NOMO-1 treated with DMSO at 0.1 percent for 48 hours (cell line): ENCODE measurements around the gene MRGPRX2.

ENCODE experiments used
- DNase-seq: peaks from one replicate; lab custom pipeline; 2025; ENCODE audit not compliant: unreplicated experiment; lab: John Stamatoyannopoulos, UW

The MRGPRX2 gene

DNA sequence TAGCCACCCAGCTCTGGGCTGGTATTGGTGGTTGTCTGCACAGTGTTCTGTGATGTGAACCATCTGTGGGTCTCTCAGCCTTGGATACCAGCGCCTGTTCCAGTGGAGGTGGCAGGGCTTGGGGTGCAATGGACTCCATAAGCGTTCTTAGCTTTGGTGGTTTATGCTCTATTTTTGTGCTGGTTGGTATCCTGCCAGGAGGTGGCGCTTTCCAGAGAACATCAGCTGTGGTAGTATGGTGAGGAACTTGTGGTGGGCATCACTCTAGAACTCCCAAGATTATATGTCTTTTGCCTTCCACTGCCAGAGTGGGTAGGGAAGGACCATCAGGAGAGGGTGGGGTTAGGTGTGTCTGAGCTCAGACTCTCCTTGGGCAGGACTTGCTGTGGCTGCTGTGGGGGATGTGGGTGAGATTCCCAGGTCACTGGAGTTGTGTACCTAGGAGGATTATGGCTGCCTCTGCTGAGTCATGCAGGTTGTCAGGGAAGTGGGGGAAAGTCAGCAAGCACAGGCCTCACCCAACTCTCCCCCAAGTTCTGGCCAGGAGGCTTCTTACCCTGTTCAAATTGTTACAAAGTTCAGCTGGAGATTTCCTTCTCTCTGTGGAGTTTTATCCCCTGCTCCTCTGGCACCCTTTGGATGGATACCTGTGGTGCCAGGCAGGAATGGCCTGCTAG lies 47.2 kb downstream of the MRGPRX2 start:
- DNase-seq: no peak

DNA sequence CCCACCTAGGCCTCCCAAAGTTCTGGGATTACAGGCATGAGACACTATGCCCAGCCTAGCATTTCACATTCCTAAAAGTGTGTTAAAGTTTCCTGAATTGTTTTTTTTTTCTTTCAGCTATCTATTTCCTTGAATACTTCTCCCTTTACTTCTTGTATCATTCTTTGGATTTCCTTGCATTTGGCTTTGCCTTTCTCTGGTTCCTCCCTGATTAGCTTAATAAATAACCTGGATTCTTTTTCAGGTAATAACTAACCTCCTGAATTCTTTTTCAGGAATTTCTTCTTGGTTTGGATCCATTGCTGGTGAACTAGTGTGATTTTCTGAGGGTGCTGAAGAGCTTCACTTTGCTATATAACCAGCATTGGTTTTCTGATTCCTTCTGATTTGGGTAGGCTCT lies 47.9 kb downstream of the MRGPRX2 start:
- DNase-seq: no peak
